LoVo (cell line): Measurements from ENCODE around the gene BECN2.

Experiments used
- DNase-seq: peaks from one replicate; pipeline ENCODE4 v3.0.0-alpha.2; 2016; ENCODE audit warnings: low spot score

Gene BECN2

GRCh38 chr1:241957692-241958494 is at the start of gene BECN2:
Gene BECN2, plus strand, starts transcription at chr1:241957767. Its CDS starts 0 bp downstream, at chr1:241957767.
- DNase-seq, result no peak

- no peak for DNase-seq
Observed at GRCh38 chr1:241916196-241916595, 41.4 kb upstream of the BECN2 start.

DNA sequence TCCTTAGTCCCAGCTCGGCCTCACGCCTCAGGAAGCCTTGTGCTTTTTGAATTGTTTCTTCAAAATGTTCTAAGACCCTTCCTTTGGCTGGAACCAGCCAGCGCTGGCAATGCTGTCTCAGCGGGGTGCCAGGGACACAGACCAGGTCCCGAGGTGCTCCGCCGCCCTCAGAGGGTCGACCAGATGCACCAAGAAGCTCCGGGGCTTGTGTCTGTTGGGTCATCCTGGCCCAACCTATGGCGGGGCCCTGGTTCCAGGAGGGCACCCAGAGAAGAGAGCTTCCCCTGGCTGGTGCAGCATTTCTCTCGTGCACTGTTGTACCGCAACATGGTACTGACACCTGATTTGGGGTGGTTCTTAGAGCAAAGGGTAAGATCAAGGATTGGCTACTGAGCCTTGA is 40.1 kb upstream of the BECN2 start:
- DNase-seq, result no peak

GRCh38 chr1:241918879-241919278 is 38.7 kb upstream of the BECN2 start:
- no peak for DNase-seq

- no peak for DNase-seq
Observed at GRCh38 chr1:241924080-241924808, 33.3 kb upstream of the BECN2 start.

GRCh38 chr1:241926141-241926540 is 31.4 kb upstream of the BECN2 start:
- no peak for DNase-seq

- DNase-seq, result no peak
Observed at GRCh38 chr1:241927321-241927720, 30.2 kb upstream of the BECN2 start.

DNA sequence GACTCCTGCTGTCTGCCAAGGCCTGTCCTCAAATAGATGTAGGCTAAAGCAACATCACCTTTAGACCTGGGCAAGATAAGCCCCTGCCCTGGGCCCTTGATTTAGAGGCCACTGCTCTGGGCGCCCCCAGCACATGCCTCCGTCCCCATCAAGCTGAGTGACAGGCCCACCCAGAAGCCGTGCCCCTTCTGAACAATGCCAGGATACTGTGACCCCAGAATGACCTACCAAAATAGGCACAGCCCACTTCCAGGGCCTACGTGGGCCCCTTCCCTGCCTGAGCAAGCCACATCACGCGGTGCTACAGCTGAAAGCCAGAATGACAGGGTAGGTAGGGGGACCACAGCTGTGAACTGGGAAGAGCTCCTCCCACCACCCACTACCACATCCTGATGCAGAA is 24.7 kb upstream of the BECN2 start:
- no peak for DNase-seq

DNA sequence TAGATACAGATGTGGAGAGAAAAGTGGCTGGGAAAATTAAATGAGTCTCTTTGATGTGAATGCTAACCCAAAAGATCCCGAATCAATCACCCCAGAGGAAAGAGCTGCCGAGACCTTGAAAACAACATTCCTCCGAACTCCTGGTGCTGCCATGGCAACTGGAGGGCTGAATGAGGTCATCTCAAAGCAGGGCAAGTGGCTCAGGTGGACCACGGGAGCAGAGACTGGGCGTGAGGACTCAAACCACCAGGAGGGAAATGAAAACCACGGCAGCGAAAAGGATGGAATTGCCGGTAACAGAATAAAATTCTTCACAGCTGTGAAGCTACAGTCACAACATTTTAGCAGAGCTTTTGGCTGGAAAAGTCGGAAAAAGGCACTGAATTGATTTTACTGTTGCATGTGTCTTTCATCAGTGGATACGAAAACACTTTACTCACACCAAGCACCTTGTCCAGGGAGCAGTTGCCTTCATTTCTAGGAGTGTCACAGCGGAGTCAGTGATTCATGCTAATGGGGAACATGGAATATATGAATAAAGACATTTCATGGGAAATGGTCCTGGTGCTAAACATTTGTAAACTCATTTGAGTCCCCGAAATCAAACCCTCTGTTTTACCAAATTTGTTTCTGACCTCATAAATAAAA is 23.2 kb upstream of the BECN2 start:
- no peak for DNase-seq

- DNase-seq, result no peak
Observed at GRCh38 chr1:241934866-241935265, 22.7 kb upstream of the BECN2 start.

DNA sequence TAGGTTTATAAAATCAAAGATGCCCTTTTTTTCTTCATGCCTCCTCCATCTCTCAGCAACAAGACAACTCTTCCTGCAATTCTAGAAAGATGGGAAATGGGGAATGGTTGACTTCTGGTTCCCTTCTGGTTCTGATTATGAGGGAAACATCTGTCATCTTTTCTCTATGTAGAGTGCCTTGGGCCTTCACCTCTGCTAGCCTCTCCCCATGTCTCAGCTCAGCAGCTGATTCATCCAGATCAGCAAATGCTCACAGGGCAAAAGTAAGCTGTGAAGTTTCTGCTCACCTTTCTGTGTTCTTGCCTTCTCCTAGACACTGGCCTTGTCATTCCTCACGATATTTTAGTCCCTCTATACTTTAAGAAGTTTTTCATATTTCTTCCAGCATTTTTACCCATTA is 17.8 kb upstream of the BECN2 start:
- DNase-seq, result no peak

DNA sequence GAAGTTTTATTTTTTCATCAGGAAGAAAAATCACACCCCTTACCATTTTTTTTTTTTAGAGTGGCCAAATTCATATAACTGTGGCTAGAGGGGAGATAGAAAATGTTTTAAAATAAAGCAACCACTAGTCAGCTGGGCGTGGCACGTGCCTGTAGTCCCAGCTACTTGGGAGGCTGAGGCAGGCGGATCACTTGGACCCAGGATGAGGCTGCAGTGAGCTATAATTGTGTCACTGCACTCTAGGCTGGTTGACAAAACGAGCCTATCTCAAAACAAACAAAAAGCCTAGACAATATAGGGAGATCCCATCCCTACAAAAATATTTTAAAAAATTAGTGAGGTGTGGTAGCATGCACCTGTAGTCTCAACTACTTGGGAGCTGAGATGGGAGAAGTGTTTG is 14.8 kb upstream of the BECN2 start:
- no peak for DNase-seq

GRCh38 chr1:241944300-241944699 is 13.3 kb upstream of the BECN2 start:
- no peak for DNase-seq

DNA sequence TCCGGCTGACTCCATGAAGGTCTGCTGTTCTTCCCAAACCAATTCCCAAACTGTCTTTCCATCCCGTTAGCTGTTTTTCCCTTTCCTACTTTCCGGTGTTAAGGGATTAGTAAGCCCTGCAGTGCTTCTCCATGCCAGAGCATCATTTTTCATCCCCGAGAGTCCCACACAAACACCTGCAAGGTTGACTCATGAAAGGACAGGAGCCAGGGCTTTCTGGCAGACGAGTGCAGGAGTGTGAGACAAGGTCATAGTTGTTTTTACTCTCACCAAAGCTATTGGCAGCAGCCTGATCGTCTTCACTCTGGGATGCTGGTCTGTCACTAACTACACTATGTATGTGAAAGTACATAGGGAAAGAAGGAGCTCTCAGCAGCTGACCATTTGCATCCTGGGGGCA is 10.2 kb upstream of the BECN2 start:
- DNase-seq, result no peak

GRCh38 chr1:241950390-241950789 is 7.2 kb upstream of the BECN2 start:
- DNase-seq, result no peak

DNA sequence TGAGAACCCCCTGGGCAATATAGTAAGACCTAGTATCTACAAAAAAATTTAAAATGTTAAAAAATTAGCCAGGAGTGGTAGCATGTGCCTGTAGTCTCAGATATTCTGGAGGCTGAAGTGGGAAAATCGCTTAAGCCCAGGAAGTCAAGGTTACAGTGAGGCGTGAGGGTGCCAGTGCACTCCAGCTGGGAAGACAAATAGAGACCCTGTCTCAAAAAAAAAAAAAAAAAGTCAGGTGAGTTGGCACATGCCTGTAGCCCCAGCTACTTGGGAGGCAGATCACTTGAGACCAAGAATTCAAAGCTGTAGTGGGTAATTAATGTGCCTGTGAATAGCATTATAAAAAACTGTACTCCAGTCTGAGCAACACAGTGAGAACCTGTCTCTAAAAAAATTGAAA is 4.6 kb downstream of the BECN2 start:
- no peak for DNase-seq

GRCh38 chr1:241963722-241964121 is 6.2 kb downstream of the BECN2 start:
- DNase-seq, result no peak

- DNase-seq, result no peak
Observed at GRCh38 chr1:241964550-241965282, 7.1 kb downstream of the BECN2 start.

- no peak for DNase-seq
Observed at GRCh38 chr1:241968611-241969010, 11.0 kb downstream of the BECN2 start.

GRCh38 chr1:241972703-241973369 is 15.3 kb downstream of the BECN2 start:
- DNase-seq, result no peak

DNA sequence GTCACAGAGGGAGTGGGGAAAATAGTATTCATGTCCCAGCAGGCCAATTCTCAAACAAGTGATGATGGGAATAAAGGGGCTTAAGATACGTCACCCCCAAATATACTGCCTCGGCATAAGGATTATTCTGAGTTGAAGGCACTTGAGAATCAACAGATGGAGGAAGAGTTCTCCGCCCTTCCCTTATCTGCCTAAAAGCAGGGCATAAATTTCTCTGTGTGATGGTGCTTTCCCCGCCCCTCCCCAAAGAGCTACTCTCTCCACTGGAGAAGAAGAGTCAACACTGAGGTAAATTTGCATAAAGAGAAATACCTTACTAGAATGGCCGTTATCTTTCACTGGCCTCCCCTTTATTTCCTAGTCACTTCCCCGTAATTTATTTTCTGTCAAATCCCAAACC is 18.7 kb downstream of the BECN2 start:
- DNase-seq, result no peak

GRCh38 chr1:241979071-241979470 is 21.5 kb downstream of the BECN2 start:
- no peak for DNase-seq
